Right lobe of liver (tissue), 4 donors: Measurements from ENCODE around the gene HACD2.

Source experiments
- POLR2A ChIP-seq: fragments of 450-650 bp; IDR thresholded peaks from one replicate; pipeline ENCODE4 v1.6.1; 2017; ENCODE audit warnings: antibody characterized with exemption, mild to moderate bottlenecking
- TF ChIP-seq, protein P1 (sequence below), 4 donors: fragments of 200-600 bp in 3 of 4; fragments of 450-650 bp in 1 of 4; IDR thresholded peaks; one replicate each; pipeline versions ENCODE4 v1.5.1 to v1.8.0; 2016 to 2022; ENCODE audit warnings: antibody characterized with exemption in 4 of 4, mild to moderate bottlenecking in 2 of 4
- donor health status: DM: no; HTN: no; CAD: no.
- donor health status: DM: no; HTN: no; CAD: no.
- donor health status: DM: no; HTN: yes; CAD: no.

DNA sequence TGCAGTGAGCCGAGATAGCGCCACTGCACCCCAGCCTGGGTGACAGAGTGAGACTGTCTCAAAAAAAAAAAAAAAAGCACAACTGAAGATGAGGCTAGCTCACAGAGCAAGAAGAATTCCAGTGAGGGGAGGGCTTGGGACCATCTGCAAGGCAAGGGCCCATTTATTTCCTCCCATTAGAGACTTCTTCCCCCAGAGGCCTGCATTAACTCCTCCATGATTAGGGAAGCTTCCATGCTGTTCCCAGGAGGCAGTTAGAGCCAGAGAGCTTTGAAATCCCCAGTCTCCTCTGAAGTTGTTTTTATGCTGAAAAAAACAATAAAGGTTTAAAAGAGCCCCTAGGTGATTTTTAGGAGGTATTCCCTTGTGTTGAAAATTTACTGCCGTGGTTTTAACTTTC lies 81.7 kb downstream of the HACD2 start:
- no peak for TF ChIP-seq POLR2A
- TF ChIP-seq, protein P1, sequence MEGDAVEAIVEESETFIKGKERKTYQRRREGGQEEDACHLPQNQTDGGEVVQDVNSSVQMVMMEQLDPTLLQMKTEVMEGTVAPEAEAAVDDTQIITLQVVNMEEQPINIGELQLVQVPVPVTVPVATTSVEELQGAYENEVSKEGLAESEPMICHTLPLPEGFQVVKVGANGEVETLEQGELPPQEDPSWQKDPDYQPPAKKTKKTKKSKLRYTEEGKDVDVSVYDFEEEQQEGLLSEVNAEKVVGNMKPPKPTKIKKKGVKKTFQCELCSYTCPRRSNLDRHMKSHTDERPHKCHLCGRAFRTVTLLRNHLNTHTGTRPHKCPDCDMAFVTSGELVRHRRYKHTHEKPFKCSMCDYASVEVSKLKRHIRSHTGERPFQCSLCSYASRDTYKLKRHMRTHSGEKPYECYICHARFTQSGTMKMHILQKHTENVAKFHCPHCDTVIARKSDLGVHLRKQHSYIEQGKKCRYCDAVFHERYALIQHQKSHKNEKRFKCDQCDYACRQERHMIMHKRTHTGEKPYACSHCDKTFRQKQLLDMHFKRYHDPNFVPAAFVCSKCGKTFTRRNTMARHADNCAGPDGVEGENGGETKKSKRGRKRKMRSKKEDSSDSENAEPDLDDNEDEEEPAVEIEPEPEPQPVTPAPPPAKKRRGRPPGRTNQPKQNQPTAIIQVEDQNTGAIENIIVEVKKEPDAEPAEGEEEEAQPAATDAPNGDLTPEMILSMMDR (IDR thresholded peaks at IDR 0.05): no peak
